Measurements from ENCODE around the gene MEIS2. TPM values are rescaled to one million over a fixed set of nuclear protein-coding genes. Genes with fewer than 3 reads are reported as not detected.

MEIS2 gene
- total RNA-seq (10 to 100 TPM in 4 of 5 donors, 1 to 10 TPM in 1; 9.6 to 77.7 (median 46.1) TPM), polyA plus RNA-seq (10 to 100 TPM in 1 of 3 donors, 1 to 10 TPM in 2; 3.9 to 12.4 (median 9.2) TPM)
- long read RNA-seq, donor 1, full-length matches to known transcripts: 3 of 11 reads
- long read RNA-seq, donor 1, partial matches to known transcripts: 8 of 11 reads
- long read RNA-seq, donor 1, other reads (novel, unspliced or antisense): 0 of 11 reads
- long read RNA-seq, donor 2, full-length matches to known transcripts: 4 of 11 reads
- long read RNA-seq, donor 2, partial matches to known transcripts: 7 of 11 reads
- long read RNA-seq, donor 2, other reads (novel, unspliced or antisense): 0 of 11 reads
- long read RNA-seq, donor 3, partial matches to known transcripts: 0 of 2 reads
- long read RNA-seq, donor 3, other reads (novel, unspliced or antisense): 0 of 2 reads
- long read RNA-seq, donor 4: 0 reads
- long read RNA-seq, donor 5, full-length matches to known transcripts: 7 of 13 reads
- long read RNA-seq, donor 5, partial matches to known transcripts: 6 of 13 reads
- long read RNA-seq, donor 5, other reads (novel, unspliced or antisense): 0 of 13 reads
- long read RNA-seq, donor 6, full-length matches to known transcripts: 6 of 17 reads
- long read RNA-seq, donor 6, partial matches to known transcripts: 11 of 17 reads
- long read RNA-seq, donor 6, other reads (novel, unspliced or antisense): 0 of 17 reads
- long read RNA-seq, donor 7, full-length matches to known transcripts: 14 of 14 reads
- long read RNA-seq, donor 7, partial matches to known transcripts: 0 of 14 reads
- long read RNA-seq, donor 7, other reads (novel, unspliced or antisense): 0 of 14 reads
- long read RNA-seq, donor 8, partial matches to known transcripts: 0 of 3 reads
- long read RNA-seq, donor 8, other reads (novel, unspliced or antisense): 0 of 3 reads
- long read RNA-seq, donor 9, full-length matches to known transcripts: 1 of 1 reads
- long read RNA-seq, donor 9, partial matches to known transcripts: 0 of 1 reads
- long read RNA-seq, donor 9, other reads (novel, unspliced or antisense): 0 of 1 reads
- long read RNA-seq, donor 10, partial matches to known transcripts: 0 of 1 reads
- long read RNA-seq, donor 10, other reads (novel, unspliced or antisense): 0 of 1 reads

DNA sequence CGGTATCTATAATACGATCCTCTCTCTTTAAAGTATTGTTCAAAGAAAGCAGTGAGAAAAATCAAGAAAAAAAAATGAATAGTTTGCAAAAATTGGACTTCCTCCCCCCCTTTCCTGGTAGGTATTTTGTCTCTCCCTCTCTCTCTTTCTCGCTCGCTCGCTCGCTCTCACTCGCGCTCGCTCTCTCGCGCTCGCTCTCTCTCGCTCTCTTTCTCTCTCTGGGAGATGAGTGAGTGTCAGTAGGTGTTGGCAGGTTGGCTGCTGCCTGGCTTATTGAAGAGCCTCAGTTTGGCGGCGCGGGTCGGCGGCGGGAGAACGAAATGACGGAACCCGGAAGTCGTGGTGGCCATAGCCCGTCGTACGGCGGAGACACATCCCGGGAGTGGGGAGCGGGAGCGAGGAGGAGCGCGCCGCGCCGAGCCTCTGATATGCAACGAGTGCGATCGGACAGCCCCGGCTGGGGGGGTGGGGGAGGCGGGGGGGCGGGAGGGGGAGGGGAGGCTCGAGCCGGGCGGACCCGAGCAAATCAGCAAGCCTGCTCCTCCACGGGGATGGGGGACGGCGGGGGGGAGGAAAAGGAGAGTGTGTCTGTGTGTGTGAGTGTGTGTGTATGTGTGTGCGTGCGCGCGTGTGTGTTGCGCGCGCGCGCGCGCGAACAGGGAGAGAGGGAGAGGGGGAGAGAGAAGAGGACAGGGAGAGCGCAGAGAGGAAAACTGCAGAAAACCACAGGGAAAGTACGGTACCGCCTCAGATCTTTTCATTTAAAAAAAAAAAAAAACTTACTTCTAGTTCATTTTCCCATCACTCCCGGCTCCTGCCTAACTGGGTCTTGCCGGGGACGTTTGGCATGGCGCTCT lies at the start of gene MEIS2:
Gene MEIS2 (minus strand): TSS at position 441 of the 857 bp plus-strand sequence. CDS start 1,083 bp downstream, outside the sequence.
- intact Hi-C loops (cut with DNase I; ENCODE audit: low total_unique reads): loop anchor here (10.0 kb wide), 1 partner anchor 216 kb away; no protein-coding TSS in a partner anchor
- H3K27me3 ChIP-seq: peaks cover 0 to 66% (median 3%) of the 10 kb centered on the region in 3 donors
- WGBS, 5 donors: 0 to 1% (median 1%) methylated on average over 45 to 67 of the region's 67 CpGs
- peak within 1 kb of the TSS; percentile 60 to 79 (median 68) for H3K4me3 ChIP-seq
- peak within 1 kb of the TSS; percentile 89 to 96 (median 94) for H3K27ac ChIP-seq
- H3K36me3 ChIP-seq: no peaks in the 10 kb centered on the region
- TF ChIP-seq POLR2AphosphoS5 (IDR thresholded peaks at IDR 0.05) (peak; percentile 39 to 84 (median 79)), POLR2A (IDR thresholded peaks at IDR 0.05) (peak in 1 of 4 donors; percentile 40), EP300 (IDR thresholded peaks at IDR 0.05) (no peak)
- peak; percentile 87 to 97 for DNase-seq
- peaks cover 0 to 27% (median 17%) of the 10 kb centered on the region in 4 donors for H3K4me1 ChIP-seq
- no peaks in the 10 kb centered on the region for H3K9me3 ChIP-seq

DNA sequence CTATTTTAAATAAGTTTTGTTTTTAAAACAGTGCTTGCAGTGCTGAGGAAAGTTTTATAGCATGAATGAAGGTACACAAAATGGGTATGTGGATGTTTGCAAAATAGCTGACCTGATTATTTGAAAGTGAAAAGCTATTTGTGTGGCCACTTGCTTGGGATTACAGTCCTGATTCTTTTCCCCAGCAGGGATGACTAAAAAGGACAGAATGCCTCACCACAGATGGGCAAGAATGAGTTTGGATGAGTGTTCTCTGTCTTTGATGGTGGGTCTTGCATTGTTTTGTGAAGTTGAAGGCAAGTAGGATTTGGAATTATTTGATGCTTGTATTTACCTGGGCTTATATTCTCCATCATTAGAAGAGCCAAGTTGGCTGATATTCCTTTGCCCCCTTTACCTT lies 48.8 kb upstream of the MEIS2 start:
- TF ChIP-seq CTCF (IDR thresholded peaks at IDR 0.05): no peak
- TF ChIP-seq POLR2AphosphoS5 (IDR thresholded peaks at IDR 0.05): no peak
- TF ChIP-seq EP300 (IDR thresholded peaks at IDR 0.05): no peak
- no peak for TF ChIP-seq POLR2A (IDR thresholded peaks at IDR 0.05)
- Histone ChIP-seq H3K4me1 (no peaks in the 10 kb centered on the region), H3K36me3 (no peaks in the 10 kb centered on the region), H3K27ac (no peak overlapping the region), H3K4me3 (no peak overlapping the region), H3K9me3 (no peaks in the 10 kb centered on the region), H3K27me3 (no peaks in the 10 kb centered on the region)
- DNase-seq: no peak
- intact Hi-C loops (cut with DNase I; ENCODE audit: low total_unique reads): no loop called here

- intact Hi-C loops (cut with DNase I; ENCODE audit: low total_unique reads): no loop called here
- Histone ChIP-seq H3K4me1 (no peaks in the 10 kb centered on the region), H3K4me3 (no peak overlapping the region), H3K9me3 (no peaks in the 10 kb centered on the region), H3K27ac (no peak overlapping the region), H3K36me3 (no peaks in the 10 kb centered on the region), H3K27me3 (no peaks in the 10 kb centered on the region)
- no peak for TF ChIP-seq EP300 (IDR thresholded peaks at IDR 0.05)
- 49 to 56% (median 54%) methylated on average over 3 of the region's 3 CpGs for WGBS, 5 donors
- no peak for DNase-seq
Observed at GRCh38 chr15:37148714-37149113, 48.4 kb upstream of the MEIS2 start.

- Histone ChIP-seq H3K36me3 (no peaks in the 10 kb centered on the region), H3K4me1 (no peaks in the 10 kb centered on the region), H3K27ac (no peak overlapping the region), H3K9me3 (no peaks in the 10 kb centered on the region), H3K4me3 (no peak overlapping the region), H3K27me3 (no peaks in the 10 kb centered on the region)
- DNase-seq: no peak
- intact Hi-C loops (cut with DNase I; ENCODE audit: low total_unique reads): no loop called here
- TF ChIP-seq EP300 (IDR thresholded peaks at IDR 0.05) (no peak), POLR2AphosphoS5 (IDR thresholded peaks at IDR 0.05) (no peak)
Observed at GRCh38 chr15:37143351-37143750, 43.0 kb upstream of the MEIS2 start.

DNA sequence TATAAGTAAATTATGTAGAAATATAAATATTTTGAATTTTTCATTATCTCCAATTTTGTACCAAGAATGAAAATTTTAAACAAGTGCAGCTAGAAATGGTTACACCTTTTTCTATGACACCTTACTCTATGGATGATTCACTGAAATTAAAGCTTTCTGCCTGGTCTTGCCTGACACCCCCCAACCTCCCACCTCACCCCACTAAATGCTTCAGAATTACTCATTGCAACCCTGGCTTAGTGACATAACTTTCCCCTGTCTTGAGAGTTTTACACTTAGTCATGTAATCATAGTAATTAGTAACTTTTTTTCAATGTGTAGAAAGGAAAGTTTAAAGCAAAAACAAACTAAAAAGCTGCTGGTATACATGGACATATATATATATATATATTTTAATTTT lies 42.0 kb upstream of the MEIS2 start:
- intact Hi-C loops (cut with DNase I; ENCODE audit: low total_unique reads): no loop called here
- no peaks in the 10 kb centered on the region for H3K9me3 ChIP-seq
- DNase-seq: no peak
- H3K27me3 ChIP-seq: no peaks in the 10 kb centered on the region
- no peak overlapping the region for H3K4me3 ChIP-seq
- no peaks in the 10 kb centered on the region for H3K4me1 ChIP-seq
- no peak overlapping the region for H3K27ac ChIP-seq
- H3K36me3 ChIP-seq: no peaks in the 10 kb centered on the region
- TF ChIP-seq POLR2A (IDR thresholded peaks at IDR 0.05): no peak
- no peak for TF ChIP-seq EP300 (IDR thresholded peaks at IDR 0.05)
- no peak for TF ChIP-seq CTCF (IDR thresholded peaks at IDR 0.05)
- TF ChIP-seq POLR2AphosphoS5 (IDR thresholded peaks at IDR 0.05): no peak

Measured in stomach (tissue), 19 donors.